Measurements from ENCODE around the gene CAMK2N2. TPM values are rescaled to one million over a fixed set of nuclear protein-coding genes. Genes with fewer than 3 reads are reported as not detected.

CAMK2N2 gene
- total and polyA plus RNA-seq, 9 of the 15 experiments (the other 6 are each of a cell fraction or from before 2014, with no cell fraction given), result 0.08 to 0.22 (median 0.11) TPM; not detected in 5

DNA sequence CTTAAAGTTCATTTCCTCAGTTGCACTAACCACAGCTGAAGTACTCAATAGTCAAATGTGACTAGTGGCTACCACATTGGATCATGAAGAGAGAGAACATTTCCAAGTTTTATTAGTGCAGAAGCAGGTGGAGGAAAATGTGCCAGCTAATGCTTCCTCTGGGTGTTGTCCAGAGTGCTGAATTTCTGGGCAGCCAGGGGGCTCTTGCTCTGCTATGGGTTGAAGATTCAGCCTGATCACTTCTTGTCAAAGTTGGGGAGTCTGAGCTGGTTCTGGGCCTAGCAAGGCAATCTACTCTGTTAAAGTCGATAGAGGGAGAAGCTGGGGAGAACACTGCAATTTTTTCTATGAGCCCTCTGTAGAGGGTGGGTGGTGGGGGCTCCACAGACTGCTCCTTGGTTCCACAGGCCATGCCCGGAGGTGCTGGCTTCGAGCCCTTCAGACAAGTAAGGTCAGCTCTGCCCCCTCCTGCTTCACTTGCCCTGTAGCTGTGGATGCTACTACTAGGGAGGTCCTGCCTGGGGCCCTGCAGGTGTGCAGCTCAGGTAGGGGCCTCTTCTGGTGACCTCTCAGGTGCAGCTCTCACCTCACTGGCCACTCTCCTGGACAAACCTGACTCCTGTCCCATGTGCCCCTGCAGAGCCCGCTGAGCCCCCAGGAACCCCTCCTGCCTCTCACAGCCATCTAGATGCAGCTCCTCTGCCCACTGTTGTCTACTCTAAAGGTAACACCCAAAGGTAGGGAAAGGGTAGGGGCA is 20.8 kb downstream of the CAMK2N2 start (continued):
- peak in 1 of 2 experiments; percentile 93; a peak in 2 of 4 replicates for TF ChIP-seq SIN3A (IDR thresholded peaks at IDR 0.05; ENCODE audit: borderline replicate concordance in 2 of 2, control insufficient read depth in 1 of 2, low read depth in 2 of 2, low read length in 2 of 2)
- 0 out of 2 replicates have a peak, but pooled peaks have one; percentile 10 for TF ChIP-seq ETV1 (tag; conservative IDR thresholded peaks at IDR 0.05; ENCODE audit: low read depth)
- peak; percentile 31; the same call in 1 of the 2 replicates for TF ChIP-seq MYNN (IDR thresholded peaks at IDR 0.05)
- no peak for TF ChIP-seq MYNN (CRISPR knock-in tag; IDR thresholded peaks at IDR 0.05)
- TF ChIP-seq, protein P1, sequence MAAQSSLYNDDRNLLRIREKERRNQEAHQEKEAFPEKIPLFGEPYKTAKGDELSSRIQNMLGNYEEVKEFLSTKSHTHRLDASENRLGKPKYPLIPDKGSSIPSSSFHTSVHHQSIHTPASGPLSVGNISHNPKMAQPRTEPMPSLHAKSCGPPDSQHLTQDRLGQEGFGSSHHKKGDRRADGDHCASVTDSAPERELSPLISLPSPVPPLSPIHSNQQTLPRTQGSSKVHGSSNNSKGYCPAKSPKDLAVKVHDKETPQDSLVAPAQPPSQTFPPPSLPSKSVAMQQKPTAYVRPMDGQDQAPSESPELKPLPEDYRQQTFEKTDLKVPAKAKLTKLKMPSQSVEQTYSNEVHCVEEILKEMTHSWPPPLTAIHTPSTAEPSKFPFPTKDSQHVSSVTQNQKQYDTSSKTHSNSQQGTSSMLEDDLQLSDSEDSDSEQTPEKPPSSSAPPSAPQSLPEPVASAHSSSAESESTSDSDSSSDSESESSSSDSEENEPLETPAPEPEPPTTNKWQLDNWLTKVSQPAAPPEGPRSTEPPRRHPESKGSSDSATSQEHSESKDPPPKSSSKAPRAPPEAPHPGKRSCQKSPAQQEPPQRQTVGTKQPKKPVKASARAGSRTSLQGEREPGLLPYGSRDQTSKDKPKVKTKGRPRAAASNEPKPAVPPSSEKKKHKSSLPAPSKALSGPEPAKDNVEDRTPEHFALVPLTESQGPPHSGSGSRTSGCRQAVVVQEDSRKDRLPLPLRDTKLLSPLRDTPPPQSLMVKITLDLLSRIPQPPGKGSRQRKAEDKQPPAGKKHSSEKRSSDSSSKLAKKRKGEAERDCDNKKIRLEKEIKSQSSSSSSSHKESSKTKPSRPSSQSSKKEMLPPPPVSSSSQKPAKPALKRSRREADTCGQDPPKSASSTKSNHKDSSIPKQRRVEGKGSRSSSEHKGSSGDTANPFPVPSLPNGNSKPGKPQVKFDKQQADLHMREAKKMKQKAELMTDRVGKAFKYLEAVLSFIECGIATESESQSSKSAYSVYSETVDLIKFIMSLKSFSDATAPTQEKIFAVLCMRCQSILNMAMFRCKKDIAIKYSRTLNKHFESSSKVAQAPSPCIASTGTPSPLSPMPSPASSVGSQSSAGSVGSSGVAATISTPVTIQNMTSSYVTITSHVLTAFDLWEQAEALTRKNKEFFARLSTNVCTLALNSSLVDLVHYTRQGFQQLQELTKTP (IDR thresholded peaks at IDR 0.05; ENCODE audit: low read depth in 1 of 2, partially characterized antibody in 2 of 2), result peak in 1 of 2 experiments; percentile 70
- TF ChIP-seq, protein P2, sequence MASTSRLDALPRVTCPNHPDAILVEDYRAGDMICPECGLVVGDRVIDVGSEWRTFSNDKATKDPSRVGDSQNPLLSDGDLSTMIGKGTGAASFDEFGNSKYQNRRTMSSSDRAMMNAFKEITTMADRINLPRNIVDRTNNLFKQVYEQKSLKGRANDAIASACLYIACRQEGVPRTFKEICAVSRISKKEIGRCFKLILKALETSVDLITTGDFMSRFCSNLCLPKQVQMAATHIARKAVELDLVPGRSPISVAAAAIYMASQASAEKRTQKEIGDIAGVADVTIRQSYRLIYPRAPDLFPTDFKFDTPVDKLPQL (IDR thresholded peaks at IDR 0.05; ENCODE audit: extremely low read depth, insufficient read length), result no peak
- no peak for TF ChIP-seq CEBPB (tag; IDR thresholded peaks at IDR 0.05)
- peak; percentile 28; the same call in 1 of the 2 replicates for TF ChIP-seq FOXP1 (CRISPR knock-in tag; IDR thresholded peaks at IDR 0.05)
- no peak for TF ChIP-seq RBM39 (optimal IDR thresholded peaks at IDR 0.05; ENCODE audit: low read depth, low read length)
- TF ChIP-seq, protein P3, sequence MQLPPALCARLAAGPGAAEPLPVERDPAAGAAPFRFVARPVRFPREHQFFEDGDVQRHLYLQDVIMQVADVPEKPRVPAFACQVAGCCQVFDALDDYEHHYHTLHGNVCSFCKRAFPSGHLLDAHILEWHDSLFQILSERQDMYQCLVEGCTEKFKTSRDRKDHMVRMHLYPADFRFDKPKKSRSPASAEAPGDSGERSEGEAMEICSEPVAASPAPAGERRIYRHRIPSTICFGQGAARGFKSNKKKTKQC (CRISPR knock-in tag; IDR thresholded peaks at IDR 0.05), result 0 out of 2 replicates have a peak, but pooled peaks have one; percentile 27

Data from K562 (cell line).